Astrocyte of the cerebellum (primary cell): ENCODE data around the gene NEIL3.

Source experiments
- DNase-seq: peaks from one replicate; pipeline ENCODE4 v3.0.0-alpha.2; 2011; ENCODE audit warnings: low read depth
- H3K4me3 ChIP-seq: 2 replicates; pipeline ENCODE4 v1.5.1; 2011; ENCODE audit warnings: mild to moderate bottlenecking, low read depth, low read length, moderate library complexity
- in situ Hi-C: cut with HindIII; loops from 2 replicates; pipeline ENCODE4 v1.10.0; 2017; ENCODE audit warnings: low sequenced_read_pairs
- TF ChIP-seq, protein P1 (sequence below): IDR thresholded peaks from 2 replicates; pipeline ENCODE4 v1.5.1; 2012; ENCODE audit warnings: low read length, low read depth, moderate library complexity, mild to moderate bottlenecking; ENCODE audit errors: missing control alignments

The NEIL3 gene

DNA sequence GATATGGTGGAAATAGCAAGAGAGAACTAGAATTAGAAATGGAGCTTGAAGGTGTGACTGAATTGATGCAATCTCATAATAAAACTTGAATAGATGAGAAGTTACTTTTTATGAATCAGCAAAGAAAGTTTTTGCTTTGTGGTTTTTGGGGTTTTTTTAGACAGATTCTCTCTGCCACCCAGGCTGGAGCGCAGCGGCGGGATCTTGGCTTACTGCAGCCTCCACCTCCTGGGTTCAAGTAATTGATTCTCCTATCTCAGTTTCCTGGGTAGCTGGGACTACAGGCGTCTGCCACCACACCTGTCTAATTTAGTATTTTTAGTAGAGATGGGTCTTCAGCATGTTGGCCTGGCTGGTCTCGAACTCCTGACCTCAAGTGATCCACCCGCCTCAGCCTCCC is 23.7 kb upstream of the NEIL3 start:
- no peak for DNase-seq
- in situ Hi-C loops = no loop called here
- TF ChIP-seq, protein P1, sequence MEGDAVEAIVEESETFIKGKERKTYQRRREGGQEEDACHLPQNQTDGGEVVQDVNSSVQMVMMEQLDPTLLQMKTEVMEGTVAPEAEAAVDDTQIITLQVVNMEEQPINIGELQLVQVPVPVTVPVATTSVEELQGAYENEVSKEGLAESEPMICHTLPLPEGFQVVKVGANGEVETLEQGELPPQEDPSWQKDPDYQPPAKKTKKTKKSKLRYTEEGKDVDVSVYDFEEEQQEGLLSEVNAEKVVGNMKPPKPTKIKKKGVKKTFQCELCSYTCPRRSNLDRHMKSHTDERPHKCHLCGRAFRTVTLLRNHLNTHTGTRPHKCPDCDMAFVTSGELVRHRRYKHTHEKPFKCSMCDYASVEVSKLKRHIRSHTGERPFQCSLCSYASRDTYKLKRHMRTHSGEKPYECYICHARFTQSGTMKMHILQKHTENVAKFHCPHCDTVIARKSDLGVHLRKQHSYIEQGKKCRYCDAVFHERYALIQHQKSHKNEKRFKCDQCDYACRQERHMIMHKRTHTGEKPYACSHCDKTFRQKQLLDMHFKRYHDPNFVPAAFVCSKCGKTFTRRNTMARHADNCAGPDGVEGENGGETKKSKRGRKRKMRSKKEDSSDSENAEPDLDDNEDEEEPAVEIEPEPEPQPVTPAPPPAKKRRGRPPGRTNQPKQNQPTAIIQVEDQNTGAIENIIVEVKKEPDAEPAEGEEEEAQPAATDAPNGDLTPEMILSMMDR = no peak
- no peak overlapping the region for H3K4me3 ChIP-seq

DNA sequence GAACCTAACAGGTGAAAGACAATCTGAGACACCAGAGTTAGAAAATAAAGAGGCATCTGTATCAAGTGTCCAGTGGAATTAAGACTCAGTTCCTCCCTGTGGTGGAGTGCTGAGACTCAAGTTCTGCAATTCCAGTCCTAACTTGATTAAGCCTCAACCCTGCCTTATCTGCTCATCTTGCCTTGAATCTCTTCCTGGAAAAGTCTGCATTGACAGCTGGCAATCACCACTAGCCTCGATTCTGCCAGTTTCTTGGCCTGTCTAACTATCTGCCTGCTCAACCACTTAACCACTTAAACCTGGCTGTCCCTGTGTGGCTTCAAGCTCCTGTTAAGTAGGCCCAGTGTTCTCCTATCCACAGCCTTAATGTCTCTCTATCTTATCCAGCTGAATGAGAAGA is 22.4 kb upstream of the NEIL3 start:
- TF ChIP-seq, protein P1 = no peak
- no peak overlapping the region for H3K4me3 ChIP-seq
- in situ Hi-C loops = no loop called here
- DNase-seq = no peak

DNA sequence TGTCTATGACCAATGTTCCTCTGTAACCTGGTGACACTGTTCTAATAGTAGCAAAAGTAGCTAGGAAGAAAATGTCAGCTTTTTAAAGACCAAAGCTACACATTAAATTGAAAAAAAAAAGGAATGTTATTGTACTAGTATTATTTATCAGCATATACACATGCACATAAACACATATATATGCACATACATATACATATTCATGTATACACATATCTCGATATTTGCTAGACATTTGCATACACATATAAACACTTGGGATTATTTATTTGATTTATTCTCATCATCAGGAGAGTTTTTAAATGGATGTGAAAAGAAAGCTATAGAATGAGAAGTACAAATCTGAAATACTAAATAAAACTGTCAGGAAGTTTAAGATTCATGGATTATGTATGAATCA is 21.3 kb upstream of the NEIL3 start:
- no peak overlapping the region for H3K4me3 ChIP-seq
- in situ Hi-C loops = no loop called here
- DNase-seq = no peak
- TF ChIP-seq, protein P1 = no peak

DNA sequence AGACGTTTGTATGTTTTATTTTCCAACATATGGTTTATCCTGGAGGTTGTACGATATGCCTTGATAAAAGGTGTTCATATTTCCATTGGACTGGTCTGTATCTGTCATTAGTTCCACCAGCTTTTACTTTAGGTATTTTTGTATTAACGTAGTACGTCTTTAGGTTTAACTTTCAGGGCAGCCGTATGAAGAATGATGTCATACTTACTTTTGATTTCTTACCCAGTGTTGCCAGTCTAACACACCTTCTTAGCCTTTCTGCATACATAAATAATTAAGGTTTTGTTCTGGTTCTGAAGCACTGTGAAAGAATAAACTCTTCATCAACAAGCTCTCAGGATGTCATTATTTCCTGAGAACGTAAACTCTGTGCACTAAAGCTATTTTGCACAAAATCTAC is 18.9 kb upstream of the NEIL3 start:
- TF ChIP-seq, protein P1 = no peak
- DNase-seq = no peak
- in situ Hi-C loops = no loop called here
- H3K4me3 ChIP-seq = no peak overlapping the region

DNA sequence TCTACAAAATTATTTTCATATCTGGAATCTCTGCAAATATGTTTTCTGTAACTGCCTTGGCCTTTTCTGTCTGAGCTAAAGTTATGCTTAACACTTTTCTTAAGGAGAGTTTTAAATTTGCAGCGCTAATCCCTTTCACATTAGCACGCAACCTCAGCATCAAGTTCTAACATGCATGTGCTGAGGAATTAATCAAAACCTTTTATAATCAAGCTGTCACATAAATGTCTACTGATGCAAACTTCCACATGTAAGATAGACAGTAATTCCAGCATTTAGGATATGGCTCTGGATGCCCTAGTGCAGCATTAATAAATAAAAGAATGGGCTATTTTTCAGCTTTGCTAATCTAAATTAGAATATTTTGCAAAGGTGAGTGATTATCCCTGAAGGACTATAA is 17.5 kb upstream of the NEIL3 start:
- in situ Hi-C loops = no loop called here
- no peak for DNase-seq
- TF ChIP-seq, protein P1 = no peak
- no peak overlapping the region for H3K4me3 ChIP-seq

DNA sequence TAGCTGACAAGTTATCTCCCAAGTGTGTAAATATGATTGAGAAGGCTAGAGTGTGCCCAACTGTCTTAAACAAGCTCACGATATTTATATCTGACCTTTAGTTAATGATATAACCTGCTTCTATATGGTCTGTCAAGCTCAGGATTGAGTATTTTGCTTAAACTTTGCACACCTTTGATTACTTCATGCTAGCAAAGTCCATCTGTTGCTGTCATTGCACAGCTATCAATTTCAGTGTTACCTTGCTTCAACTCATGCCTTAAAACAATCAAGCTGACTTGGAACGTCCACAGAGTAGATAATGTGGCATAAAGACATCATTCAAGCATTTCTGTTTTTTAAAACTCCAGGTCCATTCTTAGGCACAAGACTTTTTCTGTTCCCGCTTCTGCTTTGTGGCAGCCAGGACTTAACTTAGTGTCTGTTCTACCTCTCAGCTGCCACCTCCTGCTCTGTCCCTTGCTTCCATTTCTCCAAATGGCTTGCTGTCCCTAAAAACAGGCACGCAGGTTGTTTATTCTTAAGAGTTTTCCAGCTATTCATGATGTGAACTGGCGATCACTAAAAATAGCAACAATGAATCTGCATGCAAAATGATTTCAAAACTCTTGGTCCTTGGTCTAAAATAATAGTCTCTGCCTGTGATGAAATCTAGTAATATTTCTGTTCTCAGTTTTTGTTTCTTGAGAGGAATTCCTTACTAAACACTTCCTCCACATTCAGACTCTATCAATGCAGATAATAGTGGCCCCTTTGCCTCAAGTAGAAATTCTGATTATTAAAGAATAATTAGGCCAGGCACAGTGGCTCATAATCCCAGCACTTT is 16.3 kb upstream of the NEIL3 start:
- DNase-seq = no peak
- H3K4me3 ChIP-seq = no peak overlapping the region
- in situ Hi-C loops = no loop called here

More for the DNA sequence above, 16.3 kb upstream of the NEIL3 start:
- TF ChIP-seq, protein P1 = no peak
